ENCODE data around the gene SH2B3. TPM values are rescaled to one million over a fixed set of nuclear protein-coding genes. Genes with fewer than 3 reads are reported as not detected.

Gene SH2B3
- total and polyA plus RNA-seq, 2 of the 13 experiments (the other 11 are each of a cell fraction or from before 2014, with no cell fraction given): 6.8 to 6.9 TPM

GRCh38 chr12:111398530-111398929, 7.2 kb upstream of the SH2B3 start:
- ATAC-seq (no peak), FAIRE-seq (no peak), DNase-seq (ENCODE audit: low spot score) (no peak)
- Histone ChIP-seq H3K9ac (ENCODE audit: insufficient read depth, low read depth, low read length) (no peak overlapping the region), H4K20me1 (ENCODE audit: insufficient read depth, low read length) (no peaks in the 10 kb centered on the region), H3K79me2 (ENCODE audit: insufficient read depth, low read length) (no peaks in the 10 kb centered on the region), H3K36me3 (replicated peaks in 1 of 2; ENCODE audit: control insufficient read depth in 1 of 2, insufficient read depth in 2 of 2, low read length in 2 of 2) (no peaks in the 10 kb centered on the region), H3K9me3 (ENCODE audit: low read length) (no peaks in the 10 kb centered on the region), H2AFZ (ENCODE audit: low read length) (no peak overlapping the region), H3K4me2 (ENCODE audit: low read depth, low read length) (peak overlapping the region; percentile 71; the same call in 1 of the 2 replicates), H3K27me3 (ENCODE audit: control insufficient read depth in 1 of 2, insufficient read depth in 2 of 2, low read length in 2 of 2) (no peaks in the 10 kb centered on the region; a peak in 2 of 5 replicates), H3K4me3 (replicated peaks in 1 of 3; ENCODE audit: insufficient read depth in 1 of 3, low read depth in 2 of 3, low read length in 3 of 3) (no peak overlapping the region), H3K4me1 (ENCODE audit: insufficient read depth, low read length) (peaks cover 60% of the 10 kb centered on the region), H3K27ac (ENCODE audit: extremely low read length, insufficient read depth, low read length) (no peak overlapping the region)
- POLR2A ChIA-PET: no interaction called here
- CTCF ChIA-PET (ENCODE audit: low intra/inter-chr PET ratio, low total read pairs): no interaction called here
- no peak for TF ChIP-seq KLF16 (CRISPR knock-in tag; IDR thresholded peaks at IDR 0.05)
- no peak for TF ChIP-seq ZNF460 (CRISPR knock-in tag; IDR thresholded peaks at IDR 0.05; ENCODE audit: borderline replicate concordance)
- TF ChIP-seq JARID2 (CRISPR knock-in tag; IDR thresholded peaks at IDR 0.05; ENCODE audit: insufficient replicate concordance): no peak
- TF ChIP-seq AGO2 (optimal IDR thresholded peaks at IDR 0.05; ENCODE audit: low read depth, low read length): no peak
- TF ChIP-seq, protein P1, sequence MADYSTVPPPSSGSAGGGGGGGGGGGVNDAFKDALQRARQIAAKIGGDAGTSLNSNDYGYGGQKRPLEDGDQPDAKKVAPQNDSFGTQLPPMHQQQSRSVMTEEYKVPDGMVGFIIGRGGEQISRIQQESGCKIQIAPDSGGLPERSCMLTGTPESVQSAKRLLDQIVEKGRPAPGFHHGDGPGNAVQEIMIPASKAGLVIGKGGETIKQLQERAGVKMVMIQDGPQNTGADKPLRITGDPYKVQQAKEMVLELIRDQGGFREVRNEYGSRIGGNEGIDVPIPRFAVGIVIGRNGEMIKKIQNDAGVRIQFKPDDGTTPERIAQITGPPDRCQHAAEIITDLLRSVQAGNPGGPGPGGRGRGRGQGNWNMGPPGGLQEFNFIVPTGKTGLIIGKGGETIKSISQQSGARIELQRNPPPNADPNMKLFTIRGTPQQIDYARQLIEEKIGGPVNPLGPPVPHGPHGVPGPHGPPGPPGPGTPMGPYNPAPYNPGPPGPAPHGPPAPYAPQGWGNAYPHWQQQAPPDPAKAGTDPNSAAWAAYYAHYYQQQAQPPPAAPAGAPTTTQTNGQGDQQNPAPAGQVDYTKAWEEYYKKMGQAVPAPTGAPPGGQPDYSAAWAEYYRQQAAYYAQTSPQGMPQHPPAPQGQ (CRISPR knock-in tag; IDR thresholded peaks at IDR 0.05; ENCODE audit: borderline replicate concordance): no peak
- no peak for TF ChIP-seq NKX3-1 (CRISPR knock-in tag; IDR thresholded peaks at IDR 0.05)
- TF ChIP-seq GPN1 (CRISPR knock-in tag; IDR thresholded peaks at IDR 0.05; ENCODE audit: borderline replicate concordance): no peak
- TF ChIP-seq, protein P2, sequence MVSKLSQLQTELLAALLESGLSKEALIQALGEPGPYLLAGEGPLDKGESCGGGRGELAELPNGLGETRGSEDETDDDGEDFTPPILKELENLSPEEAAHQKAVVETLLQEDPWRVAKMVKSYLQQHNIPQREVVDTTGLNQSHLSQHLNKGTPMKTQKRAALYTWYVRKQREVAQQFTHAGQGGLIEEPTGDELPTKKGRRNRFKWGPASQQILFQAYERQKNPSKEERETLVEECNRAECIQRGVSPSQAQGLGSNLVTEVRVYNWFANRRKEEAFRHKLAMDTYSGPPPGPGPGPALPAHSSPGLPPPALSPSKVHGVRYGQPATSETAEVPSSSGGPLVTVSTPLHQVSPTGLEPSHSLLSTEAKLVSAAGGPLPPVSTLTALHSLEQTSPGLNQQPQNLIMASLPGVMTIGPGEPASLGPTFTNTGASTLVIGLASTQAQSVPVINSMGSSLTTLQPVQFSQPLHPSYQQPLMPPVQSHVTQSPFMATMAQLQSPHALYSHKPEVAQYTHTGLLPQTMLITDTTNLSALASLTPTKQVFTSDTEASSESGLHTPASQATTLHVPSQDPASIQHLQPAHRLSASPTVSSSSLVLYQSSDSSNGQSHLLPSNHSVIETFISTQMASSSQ (IDR thresholded peaks at IDR 0.05; ENCODE audit: low read depth): no peak
- TF ChIP-seq, protein P2 (CRISPR knock-in tag; IDR thresholded peaks at IDR 0.05; ENCODE audit: borderline replicate concordance): no peak
- TF ChIP-seq ZNF720 (CRISPR knock-in tag; IDR thresholded peaks at IDR 0.05): no peak
- no peak for TF ChIP-seq ZBTB8A (CRISPR knock-in tag; IDR thresholded peaks at IDR 0.05; ENCODE audit: borderline replicate concordance, low read depth)
- no peak for TF ChIP-seq ZNF431 (CRISPR knock-in tag; IDR thresholded peaks at IDR 0.05; ENCODE audit: borderline replicate concordance, low read depth)
- no peak for TF ChIP-seq ERF (CRISPR knock-in tag; IDR thresholded peaks at IDR 0.05)
- no peak for TF ChIP-seq RNF2 (conservative IDR thresholded peaks at IDR 0.05; ENCODE audit: low read depth)
- intact Hi-C loops (cut with micrococcal nuclease; ENCODE audit: unreplicated experiment): no loop called here
- no TSS peak for BruUV-seq (replicated peaks)
- in situ Hi-C loops (cut with HindIII; ENCODE audit: extremely low pct_ligation_motif_present, low pct_unique_long_range_greater_than_20kb): loop anchor here (5.0 to 10.0 kb wide), 2 partner anchors 54 to 276 kb away; no protein-coding TSS in a partner anchor
- WGBS (ENCODE audit: low lambda C conversion rate): 52% methylated on average over 4 of the region's 4 CpGs

Measured in HepG2 (cell line).